ENCODE measurements around the gene CDH13.

Gene CDH13

GRCh38 chr16:82878466-82878865 lies 251.7 kb downstream of the CDH13 start (continued):
- TF ChIP-seq, protein P1, sequence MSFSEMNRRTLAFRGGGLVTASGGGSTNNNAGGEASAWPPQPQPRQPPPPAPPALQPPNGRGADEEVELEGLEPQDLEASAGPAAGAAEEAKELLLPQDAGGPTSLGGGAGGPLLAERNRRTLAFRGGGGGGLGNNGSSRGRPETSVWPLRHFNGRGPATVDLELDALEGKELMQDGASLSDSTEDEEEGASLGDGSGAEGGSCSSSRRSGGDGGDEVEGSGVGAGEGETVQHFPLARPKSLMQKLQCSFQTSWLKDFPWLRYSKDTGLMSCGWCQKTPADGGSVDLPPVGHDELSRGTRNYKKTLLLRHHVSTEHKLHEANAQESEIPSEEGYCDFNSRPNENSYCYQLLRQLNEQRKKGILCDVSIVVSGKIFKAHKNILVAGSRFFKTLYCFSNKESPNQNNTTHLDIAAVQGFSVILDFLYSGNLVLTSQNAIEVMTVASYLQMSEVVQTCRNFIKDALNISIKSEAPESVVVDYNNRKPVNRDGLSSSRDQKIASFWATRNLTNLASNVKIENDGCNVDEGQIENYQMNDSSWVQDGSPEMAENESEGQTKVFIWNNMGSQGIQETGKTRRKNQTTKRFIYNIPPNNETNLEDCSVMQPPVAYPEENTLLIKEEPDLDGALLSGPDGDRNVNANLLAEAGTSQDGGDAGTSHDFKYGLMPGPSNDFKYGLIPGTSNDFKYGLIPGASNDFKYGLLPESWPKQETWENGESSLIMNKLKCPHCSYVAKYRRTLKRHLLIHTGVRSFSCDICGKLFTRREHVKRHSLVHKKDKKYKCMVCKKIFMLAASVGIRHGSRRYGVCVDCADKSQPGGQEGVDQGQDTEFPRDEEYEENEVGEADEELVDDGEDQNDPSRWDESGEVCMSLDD (tag by site-specific recombination; IDR thresholded peaks at IDR 0.05): no peak
- TF ChIP-seq ZNF146 (tag by site-specific recombination; IDR thresholded peaks at IDR 0.05) (no peak), HOXC10 (CRISPR knock-in tag; IDR thresholded peaks at IDR 0.05) (no peak), FEZF1 (tag by site-specific recombination; IDR thresholded peaks at IDR 0.05) (no peak)
- TF ChIP-seq, protein P2, sequence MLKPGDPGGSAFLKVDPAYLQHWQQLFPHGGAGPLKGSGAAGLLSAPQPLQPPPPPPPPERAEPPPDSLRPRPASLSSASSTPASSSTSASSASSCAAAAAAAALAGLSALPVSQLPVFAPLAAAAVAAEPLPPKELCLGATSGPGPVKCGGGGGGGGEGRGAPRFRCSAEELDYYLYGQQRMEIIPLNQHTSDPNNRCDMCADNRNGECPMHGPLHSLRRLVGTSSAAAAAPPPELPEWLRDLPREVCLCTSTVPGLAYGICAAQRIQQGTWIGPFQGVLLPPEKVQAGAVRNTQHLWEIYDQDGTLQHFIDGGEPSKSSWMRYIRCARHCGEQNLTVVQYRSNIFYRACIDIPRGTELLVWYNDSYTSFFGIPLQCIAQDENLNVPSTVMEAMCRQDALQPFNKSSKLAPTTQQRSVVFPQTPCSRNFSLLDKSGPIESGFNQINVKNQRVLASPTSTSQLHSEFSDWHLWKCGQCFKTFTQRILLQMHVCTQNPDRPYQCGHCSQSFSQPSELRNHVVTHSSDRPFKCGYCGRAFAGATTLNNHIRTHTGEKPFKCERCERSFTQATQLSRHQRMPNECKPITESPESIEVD (tag by site-specific recombination; IDR thresholded peaks at IDR 0.05): no peak

- CTCF ChIA-PET: no interaction called here
- Histone ChIP-seq H3K27ac (ENCODE audit: extremely low read depth, low read depth, low read length) (no peak overlapping the region), H3K36me3 (ENCODE audit: control insufficient read depth in 2 of 2, insufficient read depth in 1 of 2, low read length in 2 of 2) (no peaks in the 10 kb centered on the region), H3K9me3 (ENCODE audit: control insufficient read depth, insufficient read depth, low read depth, low read length) (no peaks in the 10 kb centered on the region), H3K4me1 (ENCODE audit: control insufficient read depth, insufficient read depth, low read length) (no peaks in the 10 kb centered on the region), H3K4me3 (ENCODE audit: low read depth, low read length) (no peak overlapping the region)
- TF ChIP-seq ZBTB20 (tag by site-specific recombination; IDR thresholded peaks at IDR 0.05) (no peak), ZNF311 (tag by site-specific recombination; IDR thresholded peaks at IDR 0.05; ENCODE audit: borderline replicate concordance) (no peak), ZNF202 (tag by site-specific recombination; IDR thresholded peaks at IDR 0.05; ENCODE audit: borderline replicate concordance) (no peak), GFI1B (tag by site-specific recombination; IDR thresholded peaks at IDR 0.05) (no peak), ZNF585B (tag by site-specific recombination; IDR thresholded peaks at IDR 0.05) (no peak)
- POLR2A ChIA-PET: no interaction called here
Observed at GRCh38 chr16:82880346-82880745, 253.6 kb downstream of the CDH13 start.

- Histone ChIP-seq H3K36me3 (ENCODE audit: control insufficient read depth in 2 of 2, insufficient read depth in 1 of 2, low read length in 2 of 2) (no peaks in the 10 kb centered on the region), H3K27ac (ENCODE audit: extremely low read depth, low read depth, low read length) (no peak overlapping the region), H3K4me3 (ENCODE audit: low read depth, low read length) (no peak overlapping the region), H3K9me3 (ENCODE audit: control insufficient read depth, insufficient read depth, low read depth, low read length) (no peaks in the 10 kb centered on the region), H3K4me1 (ENCODE audit: control insufficient read depth, insufficient read depth, low read length) (no peaks in the 10 kb centered on the region)
- TF ChIP-seq BCL11A (tag by site-specific recombination; IDR thresholded peaks at IDR 0.05; ENCODE audit: low read depth) (no peak), ZNF16 (tag by site-specific recombination; IDR thresholded peaks at IDR 0.05; ENCODE audit: low read depth) (no peak), ZNF791 (tag by site-specific recombination; IDR thresholded peaks at IDR 0.05) (no peak), ZNF549 (tag by site-specific recombination; IDR thresholded peaks at IDR 0.05) (no peak), ELK4 (IDR thresholded peaks at IDR 0.05; ENCODE audit: borderline replicate concordance, low read depth, low read length) (no peak), ZNF621 (tag by site-specific recombination; IDR thresholded peaks at IDR 0.05) (no peak), ZNF48 (tag by site-specific recombination; IDR thresholded peaks at IDR 0.05) (no peak), ZBTB20 (tag by site-specific recombination; IDR thresholded peaks at IDR 0.05) (no peak), ZFP37 (tag by site-specific recombination; IDR thresholded peaks at IDR 0.05) (no peak), ZNF2 (tag by site-specific recombination; IDR thresholded peaks at IDR 0.05) (no peak), GFI1B (tag by site-specific recombination; IDR thresholded peaks at IDR 0.05) (no peak), WT1 (tag by site-specific recombination; IDR thresholded peaks at IDR 0.05) (no peak), TRIM28 (IDR thresholded peaks at IDR 0.05; ENCODE audit: borderline replicate concordance, low read length) (no peak), ZSCAN23 (tag by site-specific recombination; IDR thresholded peaks at IDR 0.05) (no peak), ZBTB44 (tag by site-specific recombination; IDR thresholded peaks at IDR 0.05) (no peak), ZNF354C (tag by site-specific recombination; IDR thresholded peaks at IDR 0.05; ENCODE audit: borderline replicate concordance, low read depth) (no peak)
- CTCF ChIA-PET: interaction anchor here (1.0 kb wide), 1 partner anchor 10 kb away, joined by 3 read pairs; no protein-coding TSS in a partner anchor
- POLR2A ChIA-PET: no interaction called here
Observed at GRCh38 chr16:82881516-82881915, 254.7 kb downstream of the CDH13 start.

Measured in HEK293 (cell line).